Panc1 (cell line): ENCODE measurements around the gene PIK3AP1. TPM values are rescaled to one million over a fixed set of nuclear protein-coding genes. Genes with fewer than 3 reads are reported as not detected.
"Not testable (repeated sequence)": the region's sequence is repeated elsewhere in the genome, so short reads cannot be mapped to it uniquely, and the experiment has no call there.

Source experiments
- ATAC-seq: fragments of 200-7000 bp; cut with Tn5 transposase; 2 replicates; pipeline ENCODE4 v1.9.1; 2020; ENCODE audit warnings: mild to moderate bottlenecking, moderate library complexity
- BruUV-seq: library from RNA; stranded (reverse); fragments of 400-500 nt; replicated peaks from 2 replicates; lab custom pipeline; 2021; lab: Mats Ljungman, UMichigan
- CTCF ChIA-PET: fragments of 300-600 bp; sonication (Branson Sonifier 250); formaldehyde crosslinking; loops from one replicate; lab custom pipeline; 2022; ENCODE audit warnings: antibody characterized with exemption; lab: Charles Lee
- POLR2A ChIA-PET: fragments of 300-600 bp; sonication (Branson Sonifier 250); formaldehyde crosslinking; loops from one replicate; lab custom pipeline; 2022; ENCODE audit warnings: antibody characterized with exemption; lab: Charles Lee
- DNase-seq: peaks from one replicate; pipeline ENCODE4 v3.0.0-alpha.2; 2010; ENCODE audit warnings: low read depth, low spot score
- H3K27ac ChIP-seq: 2 replicates; pipeline ENCODE4 v1.5.1; 2011; ENCODE audit warnings: mild to moderate bottlenecking, low read length, inconsistent platforms
- H3K27me3 ChIP-seq: fragments of 200-500 bp; sonication (Bioruptor generic); 2 replicates; pipeline ENCODE4 v1.6.0; 2014; ENCODE audit warnings: low read length, inconsistent platforms; ENCODE audit not compliant: control insufficient read depth, insufficient read depth
- H3K36me3 ChIP-seq: fragments of 200-500 bp; sonication (Bioruptor generic); 2 replicates; pipeline ENCODE4 v1.5.1; 2014; ENCODE audit warnings: inconsistent platforms, mild to moderate bottlenecking, low read length, moderate library complexity; ENCODE audit not compliant: control insufficient read depth, insufficient read depth
- H3K4me1 ChIP-seq: 2 replicates; pipeline ENCODE4 v1.5.1; 2011; ENCODE audit warnings: inconsistent platforms, mild to moderate bottlenecking, low read length, moderate library complexity; ENCODE audit not compliant: control insufficient read depth, insufficient read depth
- H3K4me3 ChIP-seq, 2 experiments: 2 replicates each; pipeline ENCODE4 v1.5.1; 2011 to 2012; ENCODE audit warnings: low read depth in 2 of 2, low read length in 2 of 2, mild to moderate bottlenecking in 2 of 2, inconsistent platforms in 1 of 2, moderate library complexity in 1 of 2
- H3K9me3 ChIP-seq: fragments of 200-500 bp; sonication (Bioruptor generic); 2 replicates; pipeline ENCODE4 v1.5.1; 2014; ENCODE audit warnings: low read depth, mild to moderate bottlenecking, inconsistent platforms, low read length, moderate library complexity; ENCODE audit not compliant: control insufficient read depth, insufficient read depth
- CTCF ChIP-seq: fragments of 450-650 bp; IDR thresholded peaks from 2 replicates; pipeline ENCODE4 v1.5.1; 2017; ENCODE audit warnings: mild to moderate bottlenecking
- POLR2AphosphoS5 ChIP-seq: IDR thresholded peaks from 2 replicates; pipeline ENCODE4 v1.6.1; 2012; ENCODE audit warnings: mild to moderate bottlenecking, low read depth, low read length, moderate library complexity
- REST ChIP-seq, 2 experiments: IDR thresholded peaks; 2 replicates each; pipeline ENCODE4 v1.6.1; 2011 to 2012; ENCODE audit warnings: low read depth in 2 of 2, control low read depth in 1 of 2, low read length in 1 of 2, mild to moderate bottlenecking in 1 of 2, moderate library complexity in 1 of 2; ENCODE audit not compliant: insufficient read depth in 1 of 2
- SIN3A ChIP-seq: IDR thresholded peaks from 2 replicates; pipeline ENCODE4 v1.6.1; 2012; ENCODE audit warnings: low read depth, mild to moderate bottlenecking, low read length, moderate library complexity, borderline replicate concordance; ENCODE audit not compliant: insufficient read depth
- TCF7L2 ChIP-seq: IDR thresholded peaks from 2 replicates; pipeline ENCODE4 v1.6.1; 2011; ENCODE audit warnings: mild to moderate bottlenecking, low read depth, low read length, inconsistent platforms
- in situ Hi-C: cut with HindIII; loops from 2 replicates; pipeline ENCODE4 v1.10.0; 2016; ENCODE audit warnings: low sequenced_read_pairs, low pct_unique_long_range_greater_than_20kb
- intact Hi-C: fragments of 100-400 bp; cut with micrococcal nuclease; formaldehyde crosslinking; loops from one replicate; pipeline ENCODE4 v1.10.0; 2022; ENCODE audit not compliant: unreplicated experiment
- total RNA-seq: library from RNA; stranded (reverse); gene quantifications from one replicate; pipeline ENCODE4 v1.2.1, GENCODE V29; 2021; ENCODE audit not compliant: unreplicated experiment

The PIK3AP1 gene
- total RNA-seq, 1 experiment from 2014 or later = 2.6 TPM

GRCh38 chr10:96577069-96577468 lies 143.2 kb downstream of the PIK3AP1 start:
- H3K4me1 ChIP-seq = peaks cover 18% of the 10 kb centered on the region

GRCh38 chr10:96576277-96576980 lies 143.9 kb downstream of the PIK3AP1 start:
- intact Hi-C loops = no loop called here

More at GRCh38 chr10:96577069-96577468, 143.2 kb downstream of the PIK3AP1 start:
- no peaks in the 10 kb centered on the region for H3K27me3 ChIP-seq
- BruUV-seq = no TSS peak
- H3K9me3 ChIP-seq = no peaks in the 10 kb centered on the region
- H3K36me3 ChIP-seq = peaks cover 13% of the 10 kb centered on the region; the same call in 1 of the 2 replicates
- no peak for ATAC-seq
- H3K4me3 ChIP-seq = no peak overlapping the region
- in situ Hi-C loops (no loop called here), intact Hi-C loops (no loop called here)
- DNase-seq = no peak
- H3K27ac ChIP-seq = no peak overlapping the region
- TF ChIP-seq POLR2AphosphoS5 = no peak
- no peak for TF ChIP-seq CTCF
- TF ChIP-seq REST (IDR thresholded peaks at IDR 0.05; ENCODE audit: insufficient read depth in 1 of 2, low read depth in 2 of 2, low read length in 1 of 2) = no peak
- ChIA-PET CTCF (no interaction called here), POLR2A (no interaction called here)

GRCh38 chr10:96574564-96574963 lies 145.8 kb downstream of the PIK3AP1 start:
- not testable (repeated sequence) for BruUV-seq

More at GRCh38 chr10:96576277-96576980, 143.9 kb downstream of the PIK3AP1 start:
- peaks cover 13% of the 10 kb centered on the region; the same call in 1 of the 2 replicates for H3K36me3 ChIP-seq
- no TSS peak for BruUV-seq
- DNase-seq = no peak
- ChIA-PET POLR2A (no interaction called here), CTCF (no interaction called here)
- H3K9me3 ChIP-seq = no peaks in the 10 kb centered on the region
- TF ChIP-seq TCF7L2 (no peak), REST (IDR thresholded peaks at IDR 0.05; ENCODE audit: insufficient read depth in 1 of 2, low read depth in 2 of 2, low read length in 1 of 2) (no peak), SIN3A (no peak)
- no peaks in the 10 kb centered on the region for H3K27me3 ChIP-seq
- H3K4me3 ChIP-seq = no peak overlapping the region
- peaks cover 12% of the 10 kb centered on the region; the same call in 1 of the 2 replicates for H3K4me1 ChIP-seq
- no peak overlapping the region for H3K27ac ChIP-seq
- no peak for ATAC-seq
- in situ Hi-C loops = no loop called here

More at GRCh38 chr10:96574564-96574963, 145.8 kb downstream of the PIK3AP1 start:
- ATAC-seq, H3K4me3 ChIP-seq, DNase-seq, H3K27ac ChIP-seq, H3K27me3 ChIP-seq, H3K9me3 ChIP-seq, in situ Hi-C loops, H3K4me1 ChIP-seq, CTCF ChIA-PET, POLR2A ChIA-PET, intact Hi-C loops: not testable (repeated sequence)
- H3K36me3 ChIP-seq = peaks cover 13% of the 10 kb centered on the region; the same call in 1 of the 2 replicates
